GM19043 (cell line): ENCODE results near the gene TMEM94.
A peak's percentile ranks its signal among the peaks of the same experiment; 100 is the strongest.
"Not testable (repeated sequence)": the region's sequence is repeated elsewhere in the genome, so short reads cannot be mapped to it uniquely, and the experiment has no call there.

Source experiments
- ATAC-seq: cut with Tn5 transposase; IDR thresholded peaks from one replicate; pipeline ENCODE4 v1.9.1; 2021; ENCODE audit warnings: low read depth; ENCODE audit not compliant: unreplicated experiment

Gene TMEM94

GRCh38 chr17:75507733-75508719 is 51.6 kb downstream of the TMEM94 start:
- ATAC-seq: no peak

GRCh38 chr17:75508931-75509361 is 52.5 kb downstream of the TMEM94 start:
- ATAC-seq: no peak

GRCh38 chr17:75509528-75510258 is 53.3 kb downstream of the TMEM94 start:
- ATAC-seq: no peak

- ATAC-seq: no peak
Measured at GRCh38 chr17:75511270-75511609, 54.8 kb downstream of the TMEM94 start.

GRCh38 chr17:75511610-75512575 is 55.5 kb downstream of the TMEM94 start:
- no peak for ATAC-seq

- no peak for ATAC-seq
Measured at GRCh38 chr17:75512926-75513640, 56.6 kb downstream of the TMEM94 start.

GRCh38 chr17:75513641-75514000 is 57.2 kb downstream of the TMEM94 start:
- ATAC-seq: no peak

- no peak for ATAC-seq
Measured at GRCh38 chr17:75514299-75514918, 58.0 kb downstream of the TMEM94 start.

- ATAC-seq: no peak
Measured at GRCh38 chr17:75514919-75515495, 58.6 kb downstream of the TMEM94 start.

- peak; percentile 36 for ATAC-seq
Measured at GRCh38 chr17:75515496-75516254, 59.2 kb downstream of the TMEM94 start, which contains the start of gene CASKIN2. TSS of gene CASKIN2 (minus strand) at chr17:75515537. CDS start at chr17:75513804, 1,733 bp downstream.

- ATAC-seq: peak; percentile 71
Measured at GRCh38 chr17:75516255-75516618, 59.8 kb downstream of the TMEM94 start, which contains the start of gene TSEN54. TSS of gene TSEN54 (plus strand) at chr17:75516528. CDS start at chr17:75516561, 33 bp downstream.

GRCh38 chr17:75516619-75517296 is 60.3 kb downstream of the TMEM94 start:
- peak; percentile 24 for ATAC-seq

GRCh38 chr17:75517297-75517865 is 60.9 kb downstream of the TMEM94 start:
- ATAC-seq: no peak

- no peak for ATAC-seq
Measured at GRCh38 chr17:75518201-75518600, 61.8 kb downstream of the TMEM94 start.

- no peak for ATAC-seq
Measured at GRCh38 chr17:75518983-75519537, 62.6 kb downstream of the TMEM94 start.

- ATAC-seq: not testable (repeated sequence)
Measured at GRCh38 chr17:75520413-75520812, 64.0 kb downstream of the TMEM94 start.

- no peak for ATAC-seq
Measured at GRCh38 chr17:75521290-75521689, 64.9 kb downstream of the TMEM94 start.
